Stimulated activated CD8-positive, alpha-beta memory T cell treated with anti-CD3 and anti-CD28 coated beads, Interleukin-15, amount 100 ng/mL, for 4 hours (primary cell): ENCODE measurements around the gene TNIP1.

Source experiments
- DNase-seq, 2 donors: peaks; one replicate each; pipeline ENCODE4 v3.0.0-alpha.2; 2020; ENCODE audit warnings: low read depth in 2 of 2

The TNIP1 gene

GRCh38 chr5:151105561-151105960, 24.7 kb upstream of the TNIP1 start:
- DNase-seq, result no peak

DNA sequence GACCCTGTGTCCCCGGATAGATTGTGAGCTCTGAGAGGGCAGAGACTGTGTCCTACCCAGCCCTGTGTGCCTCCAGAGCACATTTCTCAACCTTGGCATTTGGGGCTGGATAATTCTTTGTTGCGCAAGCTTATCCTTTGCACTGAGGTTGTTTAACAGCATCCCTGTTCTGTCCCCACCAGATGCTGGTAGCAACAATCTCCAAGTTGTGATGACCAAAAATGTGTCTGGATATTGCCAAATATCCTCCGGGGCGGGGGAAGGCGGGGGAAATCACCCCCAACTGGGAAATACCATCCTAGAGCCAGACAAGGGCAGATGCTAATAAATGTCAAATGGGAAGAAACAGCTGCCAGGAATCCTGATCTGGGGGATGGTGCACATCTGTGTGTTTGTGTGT, 24.0 kb upstream of the TNIP1 start:
- no peak for DNase-seq

DNA sequence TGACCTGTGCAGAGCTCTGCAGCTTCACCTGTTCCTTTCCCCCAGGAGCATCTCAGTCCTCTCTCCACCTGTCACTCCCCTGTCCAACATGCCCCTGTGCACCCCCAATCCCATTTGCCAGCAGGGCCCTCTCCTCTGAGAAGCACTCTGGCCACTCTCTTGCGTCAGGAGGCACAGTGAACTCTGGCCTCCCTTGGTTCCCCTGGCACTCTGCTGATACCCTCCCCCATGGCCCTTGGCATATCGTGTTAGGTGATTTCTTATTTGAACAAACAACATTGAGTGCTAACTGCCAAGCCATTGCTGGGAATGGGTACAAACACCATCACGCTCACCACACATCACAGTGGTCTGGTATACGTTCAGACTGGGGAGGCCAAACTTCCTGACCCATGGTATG, 20.9 kb upstream of the TNIP1 start:
- no peak for DNase-seq

DNA sequence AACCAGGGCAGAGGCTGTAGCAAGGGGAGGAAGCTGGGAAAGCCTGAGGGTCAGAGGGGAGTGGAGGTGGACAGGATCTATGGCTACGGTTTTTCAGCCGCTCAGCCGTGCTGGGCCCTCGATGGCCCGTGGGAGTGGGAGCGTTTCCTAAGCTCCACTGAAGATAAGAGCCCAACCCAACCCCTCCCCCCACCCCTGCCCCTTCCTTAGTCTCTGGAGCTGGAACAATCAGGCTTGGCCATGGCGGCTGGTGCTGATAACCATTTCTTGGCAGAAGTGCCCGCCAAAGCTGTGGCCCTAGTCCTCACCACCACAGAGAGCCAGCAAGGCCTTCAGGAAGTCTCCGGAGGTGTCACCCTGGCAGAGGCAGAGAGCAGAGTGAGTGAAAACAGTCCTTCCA, 20.3 kb upstream of the TNIP1 start:
- DNase-seq, result no peak

- DNase-seq, result no peak
Measured at GRCh38 chr5:151100681-151101080, 19.8 kb upstream of the TNIP1 start.

- no peak for DNase-seq
Measured at GRCh38 chr5:151098768-151099121, 17.9 kb upstream of the TNIP1 start.

DNA sequence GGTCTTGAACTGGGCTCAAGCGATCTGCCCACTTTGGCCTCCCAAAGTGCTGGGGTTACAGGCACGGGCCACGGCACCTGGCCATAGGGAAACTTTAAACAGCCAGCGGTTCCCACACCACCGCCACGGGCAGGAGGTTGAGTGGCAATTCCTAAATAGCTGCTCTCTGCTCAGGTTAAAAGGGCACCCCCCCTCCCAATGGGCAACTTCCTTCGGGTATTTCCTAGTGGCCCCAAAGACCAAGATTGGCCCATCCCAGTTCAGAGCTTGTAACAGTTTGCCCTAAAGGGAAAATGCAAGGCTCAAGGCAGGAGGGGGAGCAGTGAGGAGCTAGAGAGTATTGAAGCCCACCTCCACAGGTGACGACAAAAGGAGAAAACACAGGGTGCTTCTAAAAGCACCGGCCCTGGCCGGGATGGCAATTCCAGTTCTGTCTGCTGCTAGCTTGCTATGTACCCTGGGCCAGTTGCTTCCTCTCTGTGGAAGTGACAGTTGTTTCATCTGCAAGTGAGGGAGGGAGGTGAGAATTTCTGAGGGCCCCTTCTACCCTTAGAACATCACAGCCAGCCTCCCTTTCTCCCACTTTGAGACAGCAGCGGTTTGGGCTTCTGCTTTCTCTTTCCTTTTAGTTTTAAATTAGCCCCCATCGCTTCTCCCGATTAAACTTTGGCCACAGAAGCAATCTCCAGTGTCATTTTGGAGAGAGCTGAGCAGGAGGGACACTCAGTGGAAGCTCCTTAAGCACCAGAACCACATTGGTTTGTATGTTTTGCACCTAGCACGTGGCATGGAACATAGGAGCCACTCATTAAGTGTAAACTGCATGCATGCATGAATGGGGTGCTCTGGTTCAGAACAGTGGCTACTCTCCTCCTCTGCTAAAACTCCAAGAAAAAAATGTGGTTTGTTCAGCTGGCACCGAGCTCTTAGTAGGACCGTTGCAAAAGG, 17.3 kb upstream of the TNIP1 start:
- DNase-seq, result no peak

DNA sequence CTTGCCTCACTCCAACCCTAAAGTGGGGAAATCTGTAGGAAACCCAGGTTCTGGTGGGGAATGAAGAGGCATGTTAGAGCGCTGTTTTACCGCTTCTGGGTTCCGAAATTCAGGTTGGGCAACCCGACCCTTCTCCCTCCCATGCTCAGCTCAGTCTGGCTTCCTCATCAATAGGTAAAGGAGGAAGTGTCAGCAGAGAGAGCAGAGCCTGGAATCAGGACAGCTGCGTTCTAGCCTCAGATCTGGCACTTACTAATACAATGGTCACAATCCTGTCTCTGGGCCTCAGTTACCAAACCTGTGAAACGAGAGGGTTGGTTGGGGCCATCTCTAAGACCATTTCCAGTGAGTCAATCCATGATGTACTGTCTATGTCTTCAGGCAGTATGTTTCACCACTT, 16.2 kb upstream of the TNIP1 start:
- DNase-seq, result no peak

GRCh38 chr5:151096001-151096373, 15.2 kb upstream of the TNIP1 start:
- no peak for DNase-seq

- DNase-seq, result no peak
Measured at GRCh38 chr5:151095341-151096000, 14.6 kb upstream of the TNIP1 start.

- DNase-seq, result no peak
Measured at GRCh38 chr5:151094852-151095245, 14.0 kb upstream of the TNIP1 start.

DNA sequence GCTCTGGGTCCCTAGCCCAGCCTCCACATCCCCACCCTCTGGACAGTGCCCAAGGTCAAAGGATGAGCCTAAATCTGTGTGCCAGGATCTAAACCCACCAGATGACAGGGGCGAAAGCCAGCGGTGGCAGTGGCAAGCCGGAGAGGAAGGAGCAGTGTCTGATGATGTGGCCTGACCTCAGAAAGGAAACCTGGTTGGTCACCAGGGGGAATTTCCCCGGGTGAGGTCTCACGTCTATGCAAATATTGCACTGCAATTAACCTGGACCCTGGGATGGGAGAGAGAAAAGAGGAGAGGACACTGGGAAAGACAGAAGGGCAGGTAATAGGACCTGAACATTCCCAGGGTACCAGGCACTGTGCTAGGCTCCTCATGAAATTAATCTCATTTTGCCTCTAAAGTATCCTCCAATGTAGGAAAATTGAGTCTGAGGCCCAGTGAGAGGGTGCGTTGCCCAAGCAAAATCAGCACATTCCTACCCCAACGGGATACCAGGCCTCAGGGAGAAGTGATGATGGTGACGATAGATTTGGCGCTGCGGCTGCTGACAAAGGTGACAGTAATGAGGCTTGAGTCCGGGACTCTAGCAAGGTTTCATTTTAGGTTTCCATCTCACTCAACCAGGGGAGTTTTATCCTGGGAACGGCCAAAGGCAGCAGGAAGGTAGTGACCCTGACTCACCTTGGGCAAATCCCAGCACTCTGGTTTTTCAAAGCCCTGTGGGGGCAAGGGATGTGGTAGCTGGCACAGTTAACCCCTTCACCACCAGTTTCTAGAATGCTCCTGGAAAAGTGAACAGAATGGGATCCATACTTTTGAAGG, 13.4 kb upstream of the TNIP1 start:
- peak in 1 of 2 donors; percentile 43 for DNase-seq

- no peak for DNase-seq
Measured at GRCh38 chr5:151093476-151093889, 12.6 kb upstream of the TNIP1 start.

GRCh38 chr5:151092762-151093161, 11.9 kb upstream of the TNIP1 start:
- no peak for DNase-seq

- DNase-seq, result no peak
Measured at GRCh38 chr5:151089726-151090125, 8.9 kb upstream of the TNIP1 start.

GRCh38 chr5:151088986-151089385, 8.2 kb upstream of the TNIP1 start:
- DNase-seq, result no peak

DNA sequence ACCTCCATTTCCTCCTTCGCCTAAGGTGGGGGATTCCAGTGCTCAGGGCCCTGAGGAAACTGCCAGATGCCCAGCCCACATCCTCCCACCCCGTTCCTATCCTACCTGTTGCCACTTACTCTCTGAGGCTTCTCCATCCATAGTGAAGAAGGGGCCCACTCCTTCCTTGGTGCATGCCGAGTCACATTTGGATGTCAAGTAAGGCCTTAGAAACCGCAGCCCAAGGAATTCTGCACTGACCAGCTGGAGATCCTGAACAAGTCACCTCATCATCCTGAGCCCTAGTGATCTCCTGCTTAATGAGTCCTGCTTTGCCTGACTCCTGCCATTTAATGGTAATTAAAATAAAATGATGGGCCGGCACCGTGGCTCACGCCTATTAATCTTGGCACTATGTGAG, 6.7 kb upstream of the TNIP1 start:
- DNase-seq, result no peak

GRCh38 chr5:151086905-151087360, 6.1 kb upstream of the TNIP1 start:
- DNase-seq, result peak; percentile 40 to 47

GRCh38 chr5:151086192-151086869, 5.5 kb upstream of the TNIP1 start:
- DNase-seq, result no peak

DNA sequence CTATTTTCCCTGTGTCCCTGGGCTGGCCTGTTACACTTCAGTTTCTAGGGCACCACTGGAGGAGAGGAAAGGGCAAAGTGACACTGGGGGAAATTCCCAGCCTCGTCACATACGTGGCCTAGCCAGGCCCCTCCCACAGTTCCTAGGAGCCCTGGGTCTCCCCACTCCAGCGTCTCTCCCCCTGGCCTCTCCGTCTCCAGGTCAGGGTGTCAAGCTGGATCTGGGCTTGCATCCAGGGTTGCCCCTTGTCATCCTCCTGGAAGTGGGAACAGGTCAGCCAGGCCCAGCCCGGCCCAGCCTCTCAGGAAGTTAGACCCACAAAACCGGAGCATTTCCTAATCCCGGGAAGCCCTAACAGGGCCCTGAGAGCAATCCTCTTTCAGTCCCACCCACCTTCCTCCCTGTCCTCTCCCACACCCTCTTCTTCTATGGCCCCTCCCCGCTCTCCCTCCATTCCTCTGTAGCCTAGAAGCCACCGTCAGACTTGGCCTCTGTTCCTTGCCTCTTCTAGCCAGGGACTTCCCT, 4.7 kb upstream of the TNIP1 start:
- no peak for DNase-seq

DNA sequence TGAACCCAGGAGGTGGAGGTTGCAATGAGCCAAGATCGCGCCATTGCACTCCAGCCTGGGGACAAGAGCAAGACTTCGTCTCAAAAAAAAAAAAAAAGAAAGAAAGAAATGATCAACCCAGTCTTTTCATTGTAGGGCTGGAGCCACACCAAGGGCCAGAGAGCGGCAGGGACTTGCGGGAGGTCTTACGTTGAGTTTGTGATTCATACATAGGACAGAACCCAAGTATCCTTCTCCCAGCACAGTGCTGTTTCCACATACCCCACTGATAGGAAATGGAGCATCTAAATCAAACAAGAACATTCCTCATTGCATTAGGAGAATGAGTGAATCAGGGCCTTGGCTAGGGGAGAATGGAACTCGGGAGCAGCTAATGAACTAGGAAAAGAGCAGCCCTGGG, 3.5 kb upstream of the TNIP1 start:
- DNase-seq, result no peak
